Bronchial epithelial cell (primary cell): ENCODE measurements around the gene DOP1B. TPM values are rescaled to one million over a fixed set of nuclear protein-coding genes. Genes with fewer than 3 reads are reported as not detected.
"Not testable (repeated sequence)": the region's sequence is repeated elsewhere in the genome, so short reads cannot be mapped to it uniquely, and the experiment has no call there.

Experiments
- DNase-seq: peaks from one replicate; pipeline ENCODE4 v3.0.0-alpha.2; 2010; ENCODE audit warnings: low read depth
- FAIRE-seq: peaks from 2 replicates; lab custom pipeline; 2011; peaks lifted over from hg19 to GRCh38; lab: Jason Lieb, UNC
- H3K27me3 ChIP-seq: 2 replicates; pipeline ENCODE4 v1.5.1; 2011; ENCODE audit warnings: low read length; ENCODE audit not compliant: control insufficient read depth, insufficient read depth
- H3K36me3 ChIP-seq: 2 replicates; pipeline ENCODE4 v1.5.1; 2011; ENCODE audit warnings: low read length; ENCODE audit not compliant: control insufficient read depth, insufficient read depth
- H3K4me3 ChIP-seq: 2 replicates; pipeline ENCODE4 v1.5.1; 2011; ENCODE audit warnings: mild to moderate bottlenecking, low read depth, low read length, control low read depth
- CTCF ChIP-seq: IDR thresholded peaks from 2 replicates; pipeline ENCODE4 v1.5.1; 2011; ENCODE audit warnings: mild to moderate bottlenecking, moderate library complexity, low read length, control low read depth, inconsistent platforms; ENCODE audit not compliant: insufficient read depth, severe bottlenecking
- total RNA-seq: library from RNA; depleted of rRNA; stranded (reverse); fragments of >200 nt; gene quantifications from 2 replicates; pipeline ENCODE4 v1.2.1, GENCODE V29; 2014

Gene DOP1B
- total RNA-seq, 1 donor from 2014 or later = 3.4 TPM

GRCh38 chr21:36141513-36141925 is 15.1 kb upstream of the DOP1B start:
- H3K4me3 ChIP-seq = no peak overlapping the region
- H3K27me3 ChIP-seq = no peaks in the 10 kb centered on the region
- DNase-seq = peak; percentile 98
- TF ChIP-seq CTCF = peak; percentile 84
- H3K36me3 ChIP-seq = peaks cover 5% of the 10 kb centered on the region
- peak; percentile 93 for FAIRE-seq

- not testable (repeated sequence) for DNase-seq, H3K36me3 ChIP-seq, H3K27me3 ChIP-seq, H3K4me3 ChIP-seq, FAIRE-seq
These were observed 12.4 kb upstream of the DOP1B start for GRCh38 chr21:36144233-36144632.

GRCh38 chr21:36145259-36145658 is 11.4 kb upstream of the DOP1B start:
- no peaks in the 10 kb centered on the region for H3K27me3 ChIP-seq
- FAIRE-seq (no peak), DNase-seq (no peak)
- H3K36me3 ChIP-seq = peaks cover 4% of the 10 kb centered on the region
- no peak for TF ChIP-seq CTCF
- H3K4me3 ChIP-seq = no peak overlapping the region

GRCh38 chr21:36147911-36148310 is 8.7 kb upstream of the DOP1B start:
- TF ChIP-seq CTCF = no peak
- H3K27me3 ChIP-seq = no peaks in the 10 kb centered on the region

GRCh38 chr21:36148886-36149285 is 7.7 kb upstream of the DOP1B start:
- TF ChIP-seq CTCF = no peak
- no peak for DNase-seq
- Histone ChIP-seq H3K36me3 (peaks cover 4% of the 10 kb centered on the region), H3K4me3 (no peak overlapping the region), H3K27me3 (no peaks in the 10 kb centered on the region)
- no peak for FAIRE-seq

More at GRCh38 chr21:36147911-36148310, 8.7 kb upstream of the DOP1B start:
- DNase-seq = no peak
- Histone ChIP-seq H3K4me3 (no peak overlapping the region), H3K36me3 (peaks cover 4% of the 10 kb centered on the region)
- no peak for FAIRE-seq

GRCh38 chr21:36149788-36150711 is 6.6 kb upstream of the DOP1B start:
- Histone ChIP-seq H3K27me3 (no peaks in the 10 kb centered on the region), H3K4me3 (no peak overlapping the region), H3K36me3 (peaks cover 4% of the 10 kb centered on the region)
- FAIRE-seq (no peak), DNase-seq (no peak)
- no peak for TF ChIP-seq CTCF
